Upper lobe of left lung (tissue), 6 donors: ENCODE data around the gene NR3C1. TPM values are rescaled to one million over a fixed set of nuclear protein-coding genes. Genes with fewer than 3 reads are reported as not detected.

Experiments used
- ATAC-seq, 2 donors: fragments of 200-7000 bp; cut with Tn5 transposase; one replicate each; pipeline ENCODE4 v1.9.1; 2022; ENCODE audit warnings: mild to moderate bottlenecking in 2 of 2, moderate library complexity in 2 of 2; ENCODE audit not compliant: low FRiP score in 2 of 2
- DNase-seq, 2 donors: peaks; one replicate each; pipeline ENCODE4 v3.0.0-alpha.2; 2019 to 2020
- H3K27ac ChIP-seq, 4 donors: fragments of 200-600 bp; sonication (generic); one replicate each; pipeline ENCODE4 v1.5.1; 2016 to 2019
- H3K27me3 ChIP-seq, 4 donors: fragments of 200-600 bp; sonication (generic); one replicate each; pipeline ENCODE4 v1.5.1; 2017 to 2019
- H3K36me3 ChIP-seq, 4 donors: fragments of 200-600 bp; sonication (generic); one replicate each; pipeline ENCODE4 v1.5.1; 2016 to 2019
- H3K4me1 ChIP-seq, 4 donors: fragments of 200-600 bp; sonication (generic); one replicate each; pipeline ENCODE4 v1.5.1; 2018 to 2019
- H3K4me3 ChIP-seq, 4 donors: fragments of 200-600 bp; sonication (generic); one replicate each; pipeline ENCODE4 v1.5.1; 2017 to 2019; ENCODE audit warnings: mild to moderate bottlenecking in 2 of 4, moderate library complexity in 1 of 4
- H3K9me3 ChIP-seq, 4 donors: fragments of 200-600 bp; sonication (generic); one replicate each; pipeline ENCODE4 v1.5.1; 2018 to 2019
- EP300 ChIP-seq, 4 donors: sonication (generic); formaldehyde crosslinking; IDR thresholded peaks; one replicate each; pipeline ENCODE4 v1.5.1; 2017; ENCODE audit warnings: antibody characterized with exemption in 4 of 4, control low read depth in 2 of 4
- POLR2A ChIP-seq, 4 donors: fragments of 450-650 bp; IDR thresholded peaks; one replicate each; pipeline ENCODE4 v1.5.1; 2016 to 2017; ENCODE audit warnings: antibody characterized with exemption in 4 of 4, mild to moderate bottlenecking in 2 of 4
- POLR2AphosphoS5 ChIP-seq, 2 donors: sonication (generic); formaldehyde crosslinking; IDR thresholded peaks; one replicate each; pipeline ENCODE4 v1.5.1; 2017; ENCODE audit warnings: antibody characterized with exemption in 2 of 2
- WGBS, 2 donors: methylation state at CpG; one replicate each; pipeline ENCODE4 v1.1.5; 2017 to 2018; 5-methylcytosine and 5-hydroxymethylcytosine counted together
- total RNA-seq, 6 donors: library from RNA; depleted of rRNA in 4 of 6; stranded (reverse); fragments of >200 nt in 4 of 6; gene quantifications; one replicate each; pipeline versions ENCODE4 v1.1.0 to v1.2.1, GENCODE V29; 2016 to 2021
- TF ChIP-seq, protein P1 (sequence below), 6 experiments: fragments of 450-650 bp in 4 of 6; fragments of 200-600 bp in 2 of 6; sonication (generic) in 2 of 6; IDR thresholded peaks; one replicate each; pipeline ENCODE4 v1.5.1; 2016 to 2019; ENCODE audit warnings: antibody characterized with exemption in 6 of 6
- donor health status: DM: no; HTN: no; CAD: no; lungs with moderate emphysema.
- donor health status: DM: no; HTN: yes; CAD: no; lungs with severe emphysema.

Gene NR3C1
- total RNA-seq, 6 donors from 2014 or later, result 44.5 to 101 (median 72.7) TPM

GRCh38 chr5:143373076-143373475 lies 30.4 kb downstream of the NR3C1 start:
- H3K4me1 ChIP-seq, result peaks cover 9 to 25% (median 16%) of the 10 kb centered on the region in 4 donors
- ATAC-seq (no peak), DNase-seq (no peak)
- H3K36me3 ChIP-seq, result no peaks in the 10 kb centered on the region
- H3K4me3 ChIP-seq, result no peak overlapping the region
- no peak for TF ChIP-seq EP300 (IDR thresholded peaks at IDR 0.05)
- TF ChIP-seq POLR2AphosphoS5 (IDR thresholded peaks at IDR 0.05), result no peak
- no peak for TF ChIP-seq POLR2A (IDR thresholded peaks at IDR 0.05)
- TF ChIP-seq, protein P1, sequence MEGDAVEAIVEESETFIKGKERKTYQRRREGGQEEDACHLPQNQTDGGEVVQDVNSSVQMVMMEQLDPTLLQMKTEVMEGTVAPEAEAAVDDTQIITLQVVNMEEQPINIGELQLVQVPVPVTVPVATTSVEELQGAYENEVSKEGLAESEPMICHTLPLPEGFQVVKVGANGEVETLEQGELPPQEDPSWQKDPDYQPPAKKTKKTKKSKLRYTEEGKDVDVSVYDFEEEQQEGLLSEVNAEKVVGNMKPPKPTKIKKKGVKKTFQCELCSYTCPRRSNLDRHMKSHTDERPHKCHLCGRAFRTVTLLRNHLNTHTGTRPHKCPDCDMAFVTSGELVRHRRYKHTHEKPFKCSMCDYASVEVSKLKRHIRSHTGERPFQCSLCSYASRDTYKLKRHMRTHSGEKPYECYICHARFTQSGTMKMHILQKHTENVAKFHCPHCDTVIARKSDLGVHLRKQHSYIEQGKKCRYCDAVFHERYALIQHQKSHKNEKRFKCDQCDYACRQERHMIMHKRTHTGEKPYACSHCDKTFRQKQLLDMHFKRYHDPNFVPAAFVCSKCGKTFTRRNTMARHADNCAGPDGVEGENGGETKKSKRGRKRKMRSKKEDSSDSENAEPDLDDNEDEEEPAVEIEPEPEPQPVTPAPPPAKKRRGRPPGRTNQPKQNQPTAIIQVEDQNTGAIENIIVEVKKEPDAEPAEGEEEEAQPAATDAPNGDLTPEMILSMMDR (IDR thresholded peaks at IDR 0.05), result no peak
- no peak overlapping the region for H3K27ac ChIP-seq
- WGBS, 2 donors, result 77 to 83% methylated on average over 3 of the region's 3 CpGs
- no peaks in the 10 kb centered on the region for H3K27me3 ChIP-seq
- no peaks in the 10 kb centered on the region for H3K9me3 ChIP-seq

- WGBS, 2 donors, result 85 to 86% methylated on average over 4 of the region's 4 CpGs
Measured at GRCh38 chr5:143372187-143372829, 31.2 kb downstream of the NR3C1 start.

GRCh38 chr5:143370440-143370839 lies 33.0 kb downstream of the NR3C1 start:
- Histone ChIP-seq H3K9me3 (no peaks in the 10 kb centered on the region), H3K4me1 (peaks cover 3 to 8% (median 6%) of the 10 kb centered on the region in 4 donors), H3K36me3 (no peaks in the 10 kb centered on the region), H3K27ac (no peak overlapping the region), H3K4me3 (no peak overlapping the region), H3K27me3 (no peaks in the 10 kb centered on the region)
- DNase-seq (no peak), ATAC-seq (no peak)
- 87 to 92% methylated on average over 3 of the region's 3 CpGs for WGBS, 2 donors
- TF ChIP-seq, protein P1 (IDR thresholded peaks at IDR 0.05), result no peak
- TF ChIP-seq POLR2A (IDR thresholded peaks at IDR 0.05), result no peak
- no peak for TF ChIP-seq POLR2AphosphoS5 (IDR thresholded peaks at IDR 0.05)
- no peak for TF ChIP-seq EP300 (IDR thresholded peaks at IDR 0.05)

More at GRCh38 chr5:143372187-143372829, 31.2 kb downstream of the NR3C1 start:
- Histone ChIP-seq H3K4me1 (peaks cover 8 to 17% (median 12%) of the 10 kb centered on the region in 4 donors), H3K36me3 (no peaks in the 10 kb centered on the region), H3K27ac (no peak overlapping the region), H3K4me3 (no peak overlapping the region), H3K9me3 (no peaks in the 10 kb centered on the region), H3K27me3 (no peaks in the 10 kb centered on the region)
- TF ChIP-seq POLR2AphosphoS5 (IDR thresholded peaks at IDR 0.05), result no peak
- no peak for TF ChIP-seq POLR2A (IDR thresholded peaks at IDR 0.05)
- TF ChIP-seq, protein P1 (IDR thresholded peaks at IDR 0.05), result no peak
- TF ChIP-seq EP300 (IDR thresholded peaks at IDR 0.05), result no peak
- no peak for DNase-seq
- no peak for ATAC-seq

GRCh38 chr5:143364061-143364460 lies 39.4 kb downstream of the NR3C1 start:
- no peak overlapping the region for H3K4me3 ChIP-seq
- no peak for TF ChIP-seq EP300 (IDR thresholded peaks at IDR 0.05)
- TF ChIP-seq POLR2AphosphoS5 (IDR thresholded peaks at IDR 0.05), result no peak
- TF ChIP-seq, protein P1 (IDR thresholded peaks at IDR 0.05), result no peak
- TF ChIP-seq POLR2A (IDR thresholded peaks at IDR 0.05), result no peak
- 68% methylated on average over 2 of the region's 2 CpGs for WGBS, 2 donors
- H3K27me3 ChIP-seq, result no peaks in the 10 kb centered on the region
- no peak for ATAC-seq
- no peaks in the 10 kb centered on the region for H3K9me3 ChIP-seq
- H3K27ac ChIP-seq, result no peak overlapping the region
- H3K4me1 ChIP-seq, result peaks cover 19 to 35% (median 29%) of the 10 kb centered on the region in 4 donors
- no peaks in the 10 kb centered on the region for H3K36me3 ChIP-seq
- DNase-seq, result no peak
